ENCODE results near the gene MED22.

Gene MED22

DNA sequence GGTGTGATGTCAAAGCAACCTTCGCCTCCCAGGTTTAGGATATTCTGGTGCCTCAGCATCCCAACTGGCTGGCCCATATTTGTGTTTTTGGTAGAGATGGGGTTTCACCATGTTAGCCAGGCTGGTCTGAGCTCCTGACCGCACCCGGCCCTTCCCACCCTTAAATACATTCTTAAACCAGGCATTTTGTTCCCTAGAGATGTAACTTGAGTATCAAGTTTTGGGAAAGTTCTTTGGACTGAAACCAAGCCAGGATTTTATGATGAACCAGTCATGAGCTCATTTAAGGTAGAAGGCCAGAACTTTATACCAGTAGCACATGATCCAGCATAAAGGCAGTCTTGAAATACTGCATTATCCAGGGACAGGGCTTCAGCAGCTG, 3.6 kb upstream of the MED22 start:
- no peaks in the 10 kb centered on the region for H3K27me3 Mint-ChIP-seq (ENCODE audit: low read depth)
- no peak overlapping the region for H3K27ac Mint-ChIP-seq
- TF ChIP-seq CTCF (IDR thresholded peaks at IDR 0.05; ENCODE audit: unreplicated experiment in 3 of 3), result no peak
- H3K4me3 Mint-ChIP-seq, result peak overlapping the region; percentile 19 to 77 (median 68)
- peaks cover 47% of the 10 kb centered on the region for H3K36me3 Mint-ChIP-seq (ENCODE audit: low read depth)
- peaks cover 24% of the 10 kb centered on the region for H3K4me1 Mint-ChIP-seq
- no peaks in the 10 kb centered on the region for H3K9me3 Mint-ChIP-seq

GRCh38 chr9:133349965-133350616, 2.2 kb upstream of the MED22 start:
- peak overlapping the region; percentile 94 to 99 (median 99) for H3K4me3 Mint-ChIP-seq
- H3K36me3 Mint-ChIP-seq (ENCODE audit: low read depth), result peaks cover 52% of the 10 kb centered on the region
- no peak for TF ChIP-seq CTCF (IDR thresholded peaks at IDR 0.05; ENCODE audit: unreplicated experiment in 3 of 3)
- no peaks in the 10 kb centered on the region for H3K9me3 Mint-ChIP-seq
- H3K27me3 Mint-ChIP-seq (ENCODE audit: low read depth), result no peaks in the 10 kb centered on the region
- H3K4me1 Mint-ChIP-seq, result peaks cover 27% of the 10 kb centered on the region
- H3K27ac Mint-ChIP-seq, result peak overlapping the region in 1 of 3 experiments; percentile 54

DNA sequence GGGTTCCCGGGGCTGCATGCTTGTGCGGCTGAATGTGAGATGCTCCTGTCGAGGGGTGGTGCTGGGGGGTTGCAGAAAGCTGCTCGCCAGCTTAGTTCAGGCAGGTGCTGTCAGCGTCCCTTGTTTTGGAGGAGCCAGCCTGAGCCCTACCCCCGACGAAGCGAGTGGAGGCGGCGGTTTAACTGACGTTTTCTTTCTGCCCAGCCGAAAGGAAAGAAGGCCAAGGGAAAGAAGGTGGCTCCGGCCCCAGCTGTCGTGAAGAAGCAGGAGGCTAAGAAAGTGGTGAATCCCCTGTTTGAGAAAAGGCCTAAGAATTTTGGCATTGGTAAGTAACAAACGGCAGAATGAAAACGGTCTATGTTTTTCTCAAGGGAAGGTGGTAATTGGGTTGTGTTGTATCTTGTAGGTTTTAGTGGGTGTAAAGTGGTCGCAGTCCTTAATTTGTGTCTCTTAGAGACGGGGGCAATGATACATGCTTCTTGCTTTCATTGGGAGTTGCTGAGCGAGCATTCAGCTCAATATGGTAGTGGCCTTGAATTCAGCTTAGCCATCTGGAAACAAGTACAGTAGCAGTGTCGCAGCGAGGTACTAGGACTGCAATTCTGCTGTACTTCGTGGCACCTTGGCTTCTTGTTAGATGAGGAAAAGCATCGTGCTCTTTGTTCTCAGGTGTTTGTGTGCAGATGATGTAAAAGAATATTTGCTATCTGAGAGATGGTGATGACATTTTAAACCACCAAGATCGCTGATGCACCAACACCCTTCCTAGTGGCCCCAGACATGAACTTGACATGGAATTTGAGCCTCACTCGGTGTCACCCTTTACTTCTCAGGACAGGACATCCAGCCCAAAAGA, 1.0 kb upstream of the MED22 start:
- Mint-ChIP-seq H3K4me1 (peaks cover 27% of the 10 kb centered on the region), H3K9me3 (no peaks in the 10 kb centered on the region), H3K4me3 (peak overlapping the region; percentile 94 to 99 (median 99)), H3K27ac (peak overlapping the region; percentile 95 to 96 (median 96)), H3K27me3 (ENCODE audit: low read depth) (no peaks in the 10 kb centered on the region), H3K36me3 (ENCODE audit: low read depth) (peaks cover 52% of the 10 kb centered on the region)
- TF ChIP-seq CTCF (IDR thresholded peaks at IDR 0.05; ENCODE audit: unreplicated experiment in 3 of 3), result no peak

DNA sequence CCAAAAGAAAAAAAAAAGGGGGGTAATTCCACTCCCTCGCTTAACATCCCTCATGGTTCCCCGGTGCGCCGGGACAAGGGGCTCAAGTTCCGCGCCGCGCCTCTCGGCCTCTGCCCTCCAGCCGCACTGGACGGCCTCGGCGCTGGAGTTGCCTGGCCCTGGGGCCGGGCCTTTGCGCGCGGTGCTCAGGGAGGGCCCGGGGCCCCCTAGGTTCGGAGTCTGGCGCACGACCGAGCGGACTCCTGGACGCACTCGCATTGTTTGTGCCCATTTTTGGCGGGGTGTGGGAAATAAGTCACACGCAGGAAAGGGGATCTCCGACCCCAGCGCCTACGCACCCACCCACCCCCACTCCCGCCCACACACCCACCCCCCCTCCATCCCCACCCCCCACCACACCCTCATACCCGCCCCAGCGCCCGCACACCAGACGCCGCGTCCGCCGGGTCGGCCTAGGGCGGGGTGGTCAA, 381 bp downstream of the MED22 start:
- no peak for TF ChIP-seq CTCF (IDR thresholded peaks at IDR 0.05; ENCODE audit: unreplicated experiment in 3 of 3)
- H3K4me3 Mint-ChIP-seq, result peak overlapping the region; percentile 94 to 99 (median 99)
- peak overlapping the region; percentile 95 to 96 (median 96) for H3K27ac Mint-ChIP-seq
- H3K4me1 Mint-ChIP-seq, result peaks cover 34% of the 10 kb centered on the region
- no peaks in the 10 kb centered on the region for H3K27me3 Mint-ChIP-seq (ENCODE audit: low read depth)
- H3K9me3 Mint-ChIP-seq, result no peaks in the 10 kb centered on the region
- H3K36me3 Mint-ChIP-seq (ENCODE audit: low read depth), result peaks cover 45% of the 10 kb centered on the region

- Mint-ChIP-seq H3K27ac (peak overlapping the region; percentile 70 to 84 (median 77)), H3K36me3 (ENCODE audit: low read depth) (peaks cover 32% of the 10 kb centered on the region), H3K27me3 (ENCODE audit: low read depth) (no peaks in the 10 kb centered on the region), H3K9me3 (no peaks in the 10 kb centered on the region), H3K4me1 (peaks cover 39% of the 10 kb centered on the region), H3K4me3 (peak overlapping the region; percentile 87 to 99 (median 94))
- TF ChIP-seq CTCF (IDR thresholded peaks at IDR 0.05; ENCODE audit: unreplicated experiment in 3 of 3), result no peak
Observed at GRCh38 chr9:133346021-133346785, 1.7 kb downstream of the MED22 start.

All from nephron (organoid).